ENCODE data around the gene NPHP4. TPM values are rescaled to one million over a fixed set of nuclear protein-coding genes. Genes with fewer than 3 reads are reported as not detected.

The NPHP4 gene
- polyA plus RNA-seq, 1 donor (not counting 4 experiments of a cell fraction or from before 2014, with no cell fraction given) = 3.7 TPM

DNA sequence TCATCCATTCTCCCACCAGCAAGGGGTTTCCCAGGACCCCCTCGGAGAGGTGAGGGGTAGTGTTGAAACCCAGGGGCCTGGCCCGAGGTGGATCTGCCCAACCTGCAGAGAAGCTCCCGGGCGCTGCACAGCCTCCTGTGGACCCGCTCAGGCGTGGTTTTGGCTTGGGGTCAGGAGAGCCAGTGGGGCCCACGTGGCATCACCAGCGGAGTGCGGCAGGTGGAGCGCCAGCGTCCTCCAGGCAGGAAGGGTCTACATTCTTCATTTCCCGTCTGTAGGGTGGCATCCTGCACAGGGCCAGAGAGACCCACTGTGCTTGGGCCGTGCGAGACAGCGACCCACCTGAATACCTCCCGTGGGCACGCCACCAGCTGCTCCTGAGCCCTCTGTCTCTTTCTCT, 135.2 kb downstream of the NPHP4 start:
- H3K4me1 ChIP-seq (ENCODE audit: control insufficient read depth, extremely low read depth, insufficient read depth, low read length) = no peaks in the 10 kb centered on the region
- DNase-seq (ENCODE audit: low read depth, low spot score) (no peak), FAIRE-seq (no peak)
- TF ChIP-seq EZH2 (IDR thresholded peaks at IDR 0.05; ENCODE audit: low read length) (no peak), CTCF (optimal IDR thresholded peaks at IDR 0.05 in 1 of 3, IDR thresholded peaks at IDR 0.05 in 1 of 3, conservative IDR thresholded peaks at IDR 0.05 in 1 of 3; ENCODE audit: extremely low read depth in 1 of 3, insufficient read depth in 2 of 3, low read length in 3 of 3) (no peak)
- no peak overlapping the region for H3K4me2 ChIP-seq (ENCODE audit: control insufficient read depth, extremely low read depth, insufficient read depth, low read depth, low read length)
- no peak overlapping the region for H3K27ac ChIP-seq (ENCODE audit: control insufficient read depth, insufficient read depth, low read length)
- no peaks in the 10 kb centered on the region for H3K9me1 ChIP-seq (ENCODE audit: control insufficient read depth, extremely low read depth, insufficient read depth, low read length)
- H3K79me2 ChIP-seq (ENCODE audit: control insufficient read depth, insufficient read depth, low read length) = no peaks in the 10 kb centered on the region
- H3K9ac ChIP-seq (ENCODE audit: control insufficient read depth, extremely low read depth, insufficient read depth, low read length) = no peak overlapping the region
- H3K27me3 ChIP-seq (ENCODE audit: control insufficient read depth, extremely low read depth, insufficient read depth, low read length) = no peaks in the 10 kb centered on the region
- H2AFZ ChIP-seq (ENCODE audit: control insufficient read depth, low read length) = no peak overlapping the region
- peaks cover 0 to 2% of the 10 kb centered on the region in 2 experiments for H3K36me3 ChIP-seq (ENCODE audit: control insufficient read depth in 2 of 2, extremely low read depth in 1 of 2, insufficient read depth in 2 of 2, low read length in 2 of 2)
- H3K9me3 ChIP-seq (ENCODE audit: control insufficient read depth, low read depth, low read length) = no peaks in the 10 kb centered on the region
- H4K20me1 ChIP-seq (ENCODE audit: control insufficient read depth, extremely low read depth, insufficient read depth, low read length) = peaks cover 3% of the 10 kb centered on the region
- no peak overlapping the region for H3K4me3 ChIP-seq (ENCODE audit: control insufficient read depth in 2 of 3, extremely low read depth in 1 of 3, insufficient read depth in 2 of 3, low read depth in 1 of 3, low read length in 3 of 3)
- dilution Hi-C loops (cut with MboI; ENCODE audit: extremely low pct_ligation_motif_present, low sequenced_read_pairs) = no loop called here

GRCh38 chr1:5856246-5856815, 135.9 kb downstream of the NPHP4 start:
- Histone ChIP-seq H3K36me3 (ENCODE audit: control insufficient read depth in 2 of 2, extremely low read depth in 1 of 2, insufficient read depth in 2 of 2, low read length in 2 of 2) (no peaks in the 10 kb centered on the region), H3K9me3 (ENCODE audit: control insufficient read depth, low read depth, low read length) (no peaks in the 10 kb centered on the region), H3K27ac (ENCODE audit: control insufficient read depth, insufficient read depth, low read length) (no peak overlapping the region), H3K79me2 (ENCODE audit: control insufficient read depth, insufficient read depth, low read length) (no peaks in the 10 kb centered on the region), H2AFZ (ENCODE audit: control insufficient read depth, low read length) (no peak overlapping the region), H3K4me1 (ENCODE audit: control insufficient read depth, extremely low read depth, insufficient read depth, low read length) (no peaks in the 10 kb centered on the region), H3K9me1 (ENCODE audit: control insufficient read depth, extremely low read depth, insufficient read depth, low read length) (no peaks in the 10 kb centered on the region), H3K27me3 (ENCODE audit: control insufficient read depth, extremely low read depth, insufficient read depth, low read length) (no peaks in the 10 kb centered on the region), H3K4me2 (ENCODE audit: control insufficient read depth, extremely low read depth, insufficient read depth, low read depth, low read length) (no peak overlapping the region), H3K4me3 (ENCODE audit: control insufficient read depth in 2 of 3, extremely low read depth in 1 of 3, insufficient read depth in 2 of 3, low read depth in 1 of 3, low read length in 3 of 3) (no peak overlapping the region), H3K9ac (ENCODE audit: control insufficient read depth, extremely low read depth, insufficient read depth, low read length) (no peak overlapping the region), H4K20me1 (ENCODE audit: control insufficient read depth, extremely low read depth, insufficient read depth, low read length) (peaks cover 3% of the 10 kb centered on the region)
- DNase-seq (ENCODE audit: low read depth, low spot score) = no peak
- FAIRE-seq = no peak
- dilution Hi-C loops (cut with MboI; ENCODE audit: extremely low pct_ligation_motif_present, low sequenced_read_pairs) = no loop called here
- TF ChIP-seq EZH2 (IDR thresholded peaks at IDR 0.05; ENCODE audit: low read length) = no peak
- no peak for TF ChIP-seq CTCF (optimal IDR thresholded peaks at IDR 0.05 in 1 of 3, IDR thresholded peaks at IDR 0.05 in 1 of 3, conservative IDR thresholded peaks at IDR 0.05 in 1 of 3; ENCODE audit: extremely low read depth in 1 of 3, insufficient read depth in 2 of 3, low read length in 3 of 3)
